Measurements from ENCODE around the gene EEFSEC.

- TF ChIP-seq CTCF (IDR thresholded peaks at IDR 0.05; ENCODE audit: insufficient read depth, low read length) (no peak), GABPA (IDR thresholded peaks at IDR 0.05; ENCODE audit: low read depth) (no peak), POLR2AphosphoS5 (IDR thresholded peaks at IDR 0.05; ENCODE audit: low read depth) (no peak), REST (IDR thresholded peaks at IDR 0.05; ENCODE audit: insufficient replicate concordance, low read depth) (no peak)
Measured at GRCh38 chr3:128442949-128443348, 289.7 kb downstream of the EEFSEC start.

Measured in HL-60 (cell line).